ENCODE measurements around the gene FAF2.

FAF2 gene

GRCh38 chr5:176538230-176538988 lies 90.2 kb downstream of the FAF2 start:
- H3K36me3 Mint-ChIP-seq (ENCODE audit: low read depth) = peaks cover 26% of the 10 kb centered on the region
- H3K27me3 Mint-ChIP-seq (ENCODE audit: low read depth) = no peaks in the 10 kb centered on the region
- H3K27ac Mint-ChIP-seq = peak overlapping the region; percentile 99
- peaks cover 60% of the 10 kb centered on the region for H3K4me1 Mint-ChIP-seq (ENCODE audit: low read depth)
- peak overlapping the region; percentile 99 for H3K4me3 Mint-ChIP-seq
- H3K9me3 Mint-ChIP-seq = no peaks in the 10 kb centered on the region
- DNase-seq (ENCODE audit: low spot score) = no peak

- no peak for DNase-seq (ENCODE audit: low spot score)
- Mint-ChIP-seq H3K4me1 (ENCODE audit: low read depth) (peaks cover 57% of the 10 kb centered on the region), H3K4me3 (no peak overlapping the region), H3K36me3 (ENCODE audit: low read depth) (peaks cover 20% of the 10 kb centered on the region), H3K27ac (peak overlapping the region; percentile 20), H3K27me3 (ENCODE audit: low read depth) (no peaks in the 10 kb centered on the region), H3K9me3 (no peaks in the 10 kb centered on the region)
Observed at GRCh38 chr5:176538989-176539384, 90.8 kb downstream of the FAF2 start.

GRCh38 chr5:176540476-176540899 lies 92.3 kb downstream of the FAF2 start:
- DNase-seq (ENCODE audit: low spot score) = no peak
- no peaks in the 10 kb centered on the region for H3K9me3 Mint-ChIP-seq
- no peaks in the 10 kb centered on the region for H3K27me3 Mint-ChIP-seq (ENCODE audit: low read depth)
- H3K27ac Mint-ChIP-seq = peak overlapping the region; percentile 93
- peak overlapping the region; percentile 54 for H3K4me3 Mint-ChIP-seq
- peaks cover 11% of the 10 kb centered on the region for H3K36me3 Mint-ChIP-seq (ENCODE audit: low read depth)
- H3K4me1 Mint-ChIP-seq (ENCODE audit: low read depth) = peaks cover 50% of the 10 kb centered on the region

GRCh38 chr5:176540956-176541337 lies 92.8 kb downstream of the FAF2 start:
- Mint-ChIP-seq H3K4me1 (ENCODE audit: low read depth) (peaks cover 50% of the 10 kb centered on the region), H3K27me3 (ENCODE audit: low read depth) (no peaks in the 10 kb centered on the region), H3K9me3 (no peaks in the 10 kb centered on the region), H3K27ac (peak overlapping the region; percentile 93), H3K4me3 (peak overlapping the region; percentile 83), H3K36me3 (ENCODE audit: low read depth) (peaks cover 7% of the 10 kb centered on the region)
- DNase-seq (ENCODE audit: low spot score) = no peak

GRCh38 chr5:176541338-176542134 lies 93.4 kb downstream of the FAF2 start:
- DNase-seq (ENCODE audit: low spot score) = peak; percentile 76
- H3K27me3 Mint-ChIP-seq (ENCODE audit: low read depth) = no peaks in the 10 kb centered on the region
- H3K36me3 Mint-ChIP-seq (ENCODE audit: low read depth) = peaks cover 5% of the 10 kb centered on the region
- H3K27ac Mint-ChIP-seq = peak overlapping the region; percentile 93
- H3K4me1 Mint-ChIP-seq (ENCODE audit: low read depth) = peaks cover 50% of the 10 kb centered on the region
- no peaks in the 10 kb centered on the region for H3K9me3 Mint-ChIP-seq
- H3K4me3 Mint-ChIP-seq = peak overlapping the region; percentile 83

- Mint-ChIP-seq H3K27me3 (ENCODE audit: low read depth) (no peaks in the 10 kb centered on the region), H3K9me3 (no peaks in the 10 kb centered on the region), H3K4me3 (peak overlapping the region; percentile 83), H3K36me3 (ENCODE audit: low read depth) (peaks cover 5% of the 10 kb centered on the region), H3K27ac (peak overlapping the region; percentile 93), H3K4me1 (ENCODE audit: low read depth) (peaks cover 50% of the 10 kb centered on the region)
- peak; percentile 66 for DNase-seq (ENCODE audit: low spot score)
Observed at GRCh38 chr5:176542135-176542595, 94.0 kb downstream of the FAF2 start.

GRCh38 chr5:176542596-176543427 lies 94.6 kb downstream of the FAF2 start:
- no peaks in the 10 kb centered on the region for H3K9me3 Mint-ChIP-seq
- no peaks in the 10 kb centered on the region for H3K27me3 Mint-ChIP-seq (ENCODE audit: low read depth)
- peaks cover 5% of the 10 kb centered on the region for H3K36me3 Mint-ChIP-seq (ENCODE audit: low read depth)
- peak overlapping the region; percentile 83 for H3K4me3 Mint-ChIP-seq
- peaks cover 50% of the 10 kb centered on the region for H3K4me1 Mint-ChIP-seq (ENCODE audit: low read depth)
- no peak for DNase-seq (ENCODE audit: low spot score)
- H3K27ac Mint-ChIP-seq = peak overlapping the region; percentile 93

GRCh38 chr5:176543428-176544182 lies 95.4 kb downstream of the FAF2 start:
- Mint-ChIP-seq H3K27me3 (ENCODE audit: low read depth) (no peaks in the 10 kb centered on the region), H3K27ac (peak overlapping the region; percentile 93), H3K4me1 (ENCODE audit: low read depth) (peaks cover 42% of the 10 kb centered on the region), H3K9me3 (no peaks in the 10 kb centered on the region), H3K4me3 (peak overlapping the region; percentile 94), H3K36me3 (ENCODE audit: low read depth) (peaks cover 5% of the 10 kb centered on the region)
- DNase-seq (ENCODE audit: low spot score) = peak; percentile 83

- no peaks in the 10 kb centered on the region for H3K27me3 Mint-ChIP-seq (ENCODE audit: low read depth)
- no peak overlapping the region for H3K4me3 Mint-ChIP-seq
- no peak for DNase-seq (ENCODE audit: low spot score)
- no peaks in the 10 kb centered on the region for H3K9me3 Mint-ChIP-seq
- H3K27ac Mint-ChIP-seq = no peak overlapping the region
- H3K4me1 Mint-ChIP-seq (ENCODE audit: low read depth) = peaks cover 30% of the 10 kb centered on the region
- H3K36me3 Mint-ChIP-seq (ENCODE audit: low read depth) = peaks cover 5% of the 10 kb centered on the region
Observed at GRCh38 chr5:176545388-176545736, 97.2 kb downstream of the FAF2 start.

GRCh38 chr5:176545737-176546509 lies 97.7 kb downstream of the FAF2 start:
- Mint-ChIP-seq H3K4me3 (no peak overlapping the region), H3K27ac (no peak overlapping the region), H3K27me3 (ENCODE audit: low read depth) (no peaks in the 10 kb centered on the region), H3K4me1 (ENCODE audit: low read depth) (peaks cover 25% of the 10 kb centered on the region), H3K36me3 (ENCODE audit: low read depth) (peaks cover 5% of the 10 kb centered on the region), H3K9me3 (no peaks in the 10 kb centered on the region)
- no peak for DNase-seq (ENCODE audit: low spot score)

GRCh38 chr5:176547802-176548201 lies 99.6 kb downstream of the FAF2 start:
- Mint-ChIP-seq H3K36me3 (ENCODE audit: low read depth) (peaks cover 5% of the 10 kb centered on the region), H3K9me3 (no peaks in the 10 kb centered on the region), H3K27me3 (ENCODE audit: low read depth) (no peaks in the 10 kb centered on the region), H3K27ac (no peak overlapping the region), H3K4me1 (ENCODE audit: low read depth) (peaks cover 9% of the 10 kb centered on the region), H3K4me3 (no peak overlapping the region)
- no peak for DNase-seq (ENCODE audit: low spot score)

- H3K27ac Mint-ChIP-seq = no peak within 1 kb of the TSS
- no peaks in the 10 kb centered on the region for H3K27me3 Mint-ChIP-seq (ENCODE audit: low read depth)
- H3K4me1 Mint-ChIP-seq (ENCODE audit: low read depth) = peaks cover 13% of the 10 kb centered on the region
- H3K36me3 Mint-ChIP-seq (ENCODE audit: low read depth) = peaks cover 5% of the 10 kb centered on the region
- DNase-seq (ENCODE audit: low spot score) = no peak
- no peaks in the 10 kb centered on the region for H3K9me3 Mint-ChIP-seq
- H3K4me3 Mint-ChIP-seq = no peak within 1 kb of the TSS
Observed at GRCh38 chr5:176548967-176549444, 100.8 kb downstream of the FAF2 start, which contains the start of gene CDHR2. Gene CDHR2 (plus strand): TSS chr5:176549342. CDS start chr5:176565353, 16,011 bp downstream.

Measured in T-helper 2 cell treated with Interferon-gamma antibody and Interleukin-4, amounts not matched to agents 5 μg/mL and 100 μg/mL, for 36 hours (primary cell).